GM18951 (cell line): Measurements from ENCODE around the gene ZNF493.

Experiments used
- POLR2A ChIP-seq: IDR thresholded peaks from 4 replicates; pipeline ENCODE4 v1.6.1; 2011; ENCODE audit warnings: mild to moderate bottlenecking; ENCODE audit not compliant: insufficient read length, insufficient read depth; ENCODE audit errors: extremely low read depth
- in situ Hi-C: fragments of 300-500 bp; cut with MboI; formaldehyde crosslinking; loops from one replicate; pipeline ENCODE4 v1.12.0; 2022; ENCODE audit warnings: low sequenced_read_pairs, mixed read lengths, inconsistent platforms; ENCODE audit not compliant: unreplicated experiment

The ZNF493 gene

GRCh38 chr19:21434516-21434915 lies 37.6 kb downstream of the ZNF493 start:
- in situ Hi-C loops = no loop called here
- TF ChIP-seq POLR2A = no peak

- in situ Hi-C loops = no loop called here
- no peak for TF ChIP-seq POLR2A
These were observed 38.1 kb downstream of the ZNF493 start for GRCh38 chr19:21434967-21435544.

GRCh38 chr19:21439201-21439751 lies 42.3 kb downstream of the ZNF493 start:
- in situ Hi-C loops = no loop called here
- no peak for TF ChIP-seq POLR2A

- TF ChIP-seq POLR2A = no peak
- in situ Hi-C loops = no loop called here
These were observed 43.4 kb downstream of the ZNF493 start for GRCh38 chr19:21440321-21440720.

DNA sequence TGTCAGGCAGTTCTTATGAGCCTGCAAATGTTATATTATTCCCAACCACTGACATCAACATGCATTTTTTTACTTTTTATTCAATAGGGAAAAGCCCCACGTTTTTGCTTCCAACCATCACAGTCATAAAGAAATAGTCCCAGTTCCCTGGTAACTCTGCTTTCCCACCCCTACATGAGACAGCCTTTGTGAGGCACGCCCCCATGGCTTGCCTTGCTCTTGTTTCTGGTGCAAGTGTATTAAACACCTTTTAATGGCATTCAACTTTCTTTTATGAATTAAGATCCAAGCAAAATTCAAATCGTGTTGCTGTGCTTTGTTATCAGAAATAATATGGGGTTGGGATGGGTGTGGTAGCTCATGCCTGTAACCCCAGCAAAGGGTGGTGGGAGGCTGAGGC lies 54.3 kb downstream of the ZNF493 start:
- TF ChIP-seq POLR2A = no peak
- in situ Hi-C loops = no loop called here

DNA sequence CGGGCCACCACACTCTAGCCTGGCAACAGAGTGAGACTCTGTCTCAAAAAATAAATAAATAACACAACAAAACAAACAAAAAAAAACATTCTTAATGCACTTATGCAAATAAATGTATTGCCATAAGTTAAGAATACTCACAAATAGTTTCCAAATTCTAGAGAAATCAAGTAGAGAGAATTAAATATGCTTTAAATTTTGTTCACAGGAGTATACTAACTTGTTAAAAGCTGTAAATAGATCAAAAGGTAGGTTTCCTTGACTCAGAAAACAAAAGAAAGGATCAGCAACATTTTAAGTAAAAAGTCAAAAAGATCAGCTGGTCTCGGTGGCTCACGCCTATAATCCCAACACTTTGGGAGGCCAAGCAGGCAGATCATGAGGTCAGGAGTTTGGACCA lies 58.0 kb downstream of the ZNF493 start:
- in situ Hi-C loops = no loop called here

DNA sequence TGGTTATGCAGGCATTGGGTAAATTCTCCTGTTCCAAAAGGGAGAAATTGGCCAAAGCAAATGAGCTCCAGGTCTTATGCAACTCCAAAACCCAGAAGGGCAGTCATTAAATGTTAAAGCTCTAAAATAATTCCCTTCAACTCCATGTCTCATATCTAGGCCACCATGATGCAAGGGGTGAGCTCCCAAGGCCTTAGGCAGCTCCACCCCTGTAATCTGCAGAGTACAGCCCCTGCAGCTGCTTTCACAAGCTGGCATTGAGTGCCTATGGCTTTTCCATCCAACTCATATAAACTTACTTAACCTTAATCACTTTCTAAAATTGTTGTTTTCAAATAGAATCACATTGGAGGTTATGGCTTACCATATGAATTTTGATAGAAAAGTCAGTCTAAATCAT lies 63.8 kb downstream of the ZNF493 start:
- in situ Hi-C loops = no loop called here
- TF ChIP-seq POLR2A = no peak

More for the DNA sequence above, 58.0 kb downstream of the ZNF493 start:
- no peak for TF ChIP-seq POLR2A

DNA sequence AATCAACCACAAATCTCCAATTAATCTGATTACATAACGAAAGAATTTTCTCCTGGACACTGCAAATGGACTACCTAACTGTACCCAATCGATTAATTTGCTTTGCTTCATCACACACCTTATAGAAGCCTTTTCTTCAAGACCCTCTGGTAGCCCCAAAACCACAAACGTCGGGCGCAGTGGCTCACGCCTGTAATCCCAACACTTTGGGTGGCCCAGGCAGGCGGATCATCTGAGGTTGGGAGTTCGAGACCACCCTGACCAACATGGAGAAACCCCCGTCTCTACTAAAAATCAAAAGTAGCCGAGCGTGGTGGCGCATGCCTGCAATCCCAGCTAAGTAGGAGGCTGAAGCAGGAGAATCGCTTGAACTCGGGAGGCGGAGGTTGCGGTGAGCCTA lies 65.6 kb downstream of the ZNF493 start:
- no peak for TF ChIP-seq POLR2A
- in situ Hi-C loops = no loop called here

GRCh38 chr19:21463449-21464105 lies 66.6 kb downstream of the ZNF493 start:
- TF ChIP-seq POLR2A = no peak
- in situ Hi-C loops = no loop called here

- no peak for TF ChIP-seq POLR2A
- in situ Hi-C loops = no loop called here
These were observed 69.7 kb downstream of the ZNF493 start for GRCh38 chr19:21466627-21467026.

- no peak for TF ChIP-seq POLR2A
- in situ Hi-C loops = no loop called here
These were observed 71.9 kb downstream of the ZNF493 start for GRCh38 chr19:21468791-21469190.

GRCh38 chr19:21472507-21472906 lies 75.6 kb downstream of the ZNF493 start:
- in situ Hi-C loops = no loop called here

GRCh38 chr19:21474671-21475181 lies 77.8 kb downstream of the ZNF493 start:
- in situ Hi-C loops = no loop called here
- no peak for TF ChIP-seq POLR2A

More at GRCh38 chr19:21472507-21472906, 75.6 kb downstream of the ZNF493 start:
- TF ChIP-seq POLR2A = no peak
